ENCODE data around the gene NPAS3. TPM values are rescaled to one million over a fixed set of nuclear protein-coding genes. Genes with fewer than 3 reads are reported as not detected.

Gene NPAS3
- total RNA-seq, 2 donors from 2014 or later, result 0.33 to 0.78 TPM

DNA sequence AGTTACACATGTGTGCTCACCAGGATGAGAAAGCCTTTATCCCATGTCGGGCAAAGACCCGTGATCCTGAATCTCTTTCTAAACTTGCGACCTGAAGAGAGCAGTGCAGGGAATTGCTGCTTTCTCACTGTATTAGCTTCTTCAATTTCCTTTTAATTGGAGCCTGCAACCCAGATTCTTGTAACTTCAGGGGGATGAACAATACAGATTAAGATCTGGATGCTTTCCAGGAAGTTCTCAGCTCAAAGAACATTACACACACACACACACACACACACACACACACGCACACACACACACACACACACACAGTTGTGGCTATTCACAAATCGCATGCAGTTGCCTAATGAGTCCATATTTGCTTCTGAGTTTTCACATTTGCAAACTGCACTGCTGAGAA is 268.3 kb downstream of the NPAS3 start:
- intact Hi-C loops (cut with DNase I), result no loop called here
- DNase-seq (no peak), ATAC-seq (no peak)
- Histone ChIP-seq H3K4me1 (no peaks in the 10 kb centered on the region), H3K27ac (no peak overlapping the region), H3K27me3 (no peaks in the 10 kb centered on the region), H3K36me3 (replicated peaks in 1 of 2; ENCODE audit: insufficient read depth in 1 of 2, low read depth in 2 of 2) (no peaks in the 10 kb centered on the region), H3K4me3 (no peak overlapping the region), H3K9me3 (no peaks in the 10 kb centered on the region)
- TF ChIP-seq, protein P1, sequence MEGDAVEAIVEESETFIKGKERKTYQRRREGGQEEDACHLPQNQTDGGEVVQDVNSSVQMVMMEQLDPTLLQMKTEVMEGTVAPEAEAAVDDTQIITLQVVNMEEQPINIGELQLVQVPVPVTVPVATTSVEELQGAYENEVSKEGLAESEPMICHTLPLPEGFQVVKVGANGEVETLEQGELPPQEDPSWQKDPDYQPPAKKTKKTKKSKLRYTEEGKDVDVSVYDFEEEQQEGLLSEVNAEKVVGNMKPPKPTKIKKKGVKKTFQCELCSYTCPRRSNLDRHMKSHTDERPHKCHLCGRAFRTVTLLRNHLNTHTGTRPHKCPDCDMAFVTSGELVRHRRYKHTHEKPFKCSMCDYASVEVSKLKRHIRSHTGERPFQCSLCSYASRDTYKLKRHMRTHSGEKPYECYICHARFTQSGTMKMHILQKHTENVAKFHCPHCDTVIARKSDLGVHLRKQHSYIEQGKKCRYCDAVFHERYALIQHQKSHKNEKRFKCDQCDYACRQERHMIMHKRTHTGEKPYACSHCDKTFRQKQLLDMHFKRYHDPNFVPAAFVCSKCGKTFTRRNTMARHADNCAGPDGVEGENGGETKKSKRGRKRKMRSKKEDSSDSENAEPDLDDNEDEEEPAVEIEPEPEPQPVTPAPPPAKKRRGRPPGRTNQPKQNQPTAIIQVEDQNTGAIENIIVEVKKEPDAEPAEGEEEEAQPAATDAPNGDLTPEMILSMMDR (IDR thresholded peaks at IDR 0.05), result no peak
- no peak for TF ChIP-seq POLR2A (IDR thresholded peaks at IDR 0.05)
- WGBS, 2 donors, result 66 to 72% methylated on average over 5 of the region's 5 CpGs

DNA sequence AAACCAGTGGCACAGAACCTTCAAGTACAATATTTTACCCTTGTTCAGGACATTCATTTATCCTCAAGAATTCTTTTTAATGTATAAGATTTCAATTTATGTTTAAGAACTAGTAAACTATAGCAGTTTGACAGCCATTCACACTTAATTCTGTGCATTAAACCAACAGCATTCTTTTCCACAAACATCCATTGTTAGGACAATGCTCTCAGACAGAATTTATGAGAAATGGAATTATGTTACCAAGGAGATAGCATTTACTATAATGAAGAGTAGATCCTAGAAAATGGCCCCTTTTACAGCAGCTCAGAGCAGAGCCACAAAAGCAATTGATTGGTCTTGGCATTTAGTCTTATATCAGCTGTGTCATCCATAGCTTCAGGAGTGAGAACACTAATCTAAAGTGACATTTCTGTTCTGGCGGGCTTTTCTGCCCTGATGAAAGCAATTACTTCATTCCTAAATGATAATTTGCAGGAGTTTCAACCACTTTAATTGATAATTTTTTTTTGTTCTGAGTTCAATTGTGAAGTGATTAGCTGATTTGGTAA is 268.9 kb downstream of the NPAS3 start:
- no peak for TF ChIP-seq POLR2A (IDR thresholded peaks at IDR 0.05)
- TF ChIP-seq, protein P1 (IDR thresholded peaks at IDR 0.05), result no peak
- no peak for DNase-seq
- H3K27ac ChIP-seq, result no peak overlapping the region
- H3K27me3 ChIP-seq, result no peaks in the 10 kb centered on the region
- no peak for ATAC-seq
- no peak overlapping the region for H3K4me3 ChIP-seq
- WGBS, 2 donors, result 71 to 72% methylated on average over 1 of the region's 1 CpG
- no peaks in the 10 kb centered on the region for H3K4me1 ChIP-seq
- intact Hi-C loops (cut with DNase I), result no loop called here
- no peaks in the 10 kb centered on the region for H3K36me3 ChIP-seq (replicated peaks in 1 of 2; ENCODE audit: insufficient read depth in 1 of 2, low read depth in 2 of 2)
- no peaks in the 10 kb centered on the region for H3K9me3 ChIP-seq

- intact Hi-C loops (cut with DNase I), result no loop called here
- Histone ChIP-seq H3K27ac (no peak overlapping the region), H3K9me3 (no peaks in the 10 kb centered on the region), H3K4me1 (no peaks in the 10 kb centered on the region), H3K27me3 (no peaks in the 10 kb centered on the region), H3K36me3 (replicated peaks in 1 of 2; ENCODE audit: insufficient read depth in 1 of 2, low read depth in 2 of 2) (no peaks in the 10 kb centered on the region), H3K4me3 (no peak overlapping the region)
- ATAC-seq (no peak), DNase-seq (no peak)
- TF ChIP-seq, protein P1 (IDR thresholded peaks at IDR 0.05), result no peak
- no peak for TF ChIP-seq POLR2A (IDR thresholded peaks at IDR 0.05)
Measured at GRCh38 chr14:33210311-33210710, 271.6 kb downstream of the NPAS3 start.

- intact Hi-C loops (cut with DNase I), result no loop called here
- TF ChIP-seq POLR2A (IDR thresholded peaks at IDR 0.05), result no peak
- TF ChIP-seq, protein P1 (IDR thresholded peaks at IDR 0.05), result no peak
- 65 to 67% methylated on average over 2 of the region's 2 CpGs for WGBS, 2 donors
Measured at GRCh38 chr14:33218026-33218425, 279.3 kb downstream of the NPAS3 start.

DNA sequence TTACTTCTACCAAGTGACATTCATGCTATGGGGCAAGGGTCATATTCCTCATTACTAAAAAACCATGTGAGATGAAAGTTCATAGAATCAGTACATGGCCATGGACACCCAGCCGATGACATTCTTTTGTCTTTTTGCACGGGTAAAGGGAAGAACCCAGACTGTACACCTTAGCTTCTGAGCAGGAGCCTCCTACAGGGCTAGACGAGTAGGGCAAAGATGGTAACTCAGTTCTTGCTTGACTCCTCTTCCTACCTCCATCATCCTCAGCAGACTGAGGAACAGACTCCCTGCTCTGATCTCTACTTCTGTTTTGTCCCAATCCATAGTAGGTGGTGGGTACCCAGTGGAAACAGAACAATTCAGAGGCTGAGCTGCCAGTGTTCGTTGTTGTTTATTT is 281.3 kb downstream of the NPAS3 start:
- 67 to 80% methylated on average over 4 of the region's 4 CpGs for WGBS, 2 donors
- no peak for ATAC-seq

More at GRCh38 chr14:33218026-33218425, 279.3 kb downstream of the NPAS3 start:
- Histone ChIP-seq H3K36me3 (replicated peaks in 1 of 2; ENCODE audit: insufficient read depth in 1 of 2, low read depth in 2 of 2) (no peaks in the 10 kb centered on the region), H3K9me3 (no peaks in the 10 kb centered on the region), H3K4me1 (no peaks in the 10 kb centered on the region), H3K4me3 (no peak overlapping the region), H3K27ac (no peak overlapping the region), H3K27me3 (no peaks in the 10 kb centered on the region)
- no peak for ATAC-seq
- no peak for DNase-seq

More for the DNA sequence above, 281.3 kb downstream of the NPAS3 start:
- TF ChIP-seq, protein P1 (IDR thresholded peaks at IDR 0.05), result no peak
- no peak for TF ChIP-seq POLR2A (IDR thresholded peaks at IDR 0.05)
- no peaks in the 10 kb centered on the region for H3K4me1 ChIP-seq
- H3K36me3 ChIP-seq (replicated peaks in 1 of 2; ENCODE audit: insufficient read depth in 1 of 2, low read depth in 2 of 2), result no peaks in the 10 kb centered on the region
- intact Hi-C loops (cut with DNase I), result no loop called here
- no peak for DNase-seq
- no peak overlapping the region for H3K27ac ChIP-seq
- no peaks in the 10 kb centered on the region for H3K27me3 ChIP-seq
- no peaks in the 10 kb centered on the region for H3K9me3 ChIP-seq
- no peak overlapping the region for H3K4me3 ChIP-seq
